Stimulated activated CD8-positive, alpha-beta memory T cell treated with anti-CD3 and anti-CD28 coated beads, Interleukin-12 subunit alpha, Interleukin-12 subunit beta, amount 100 ng/mL, for 4 hours (primary cell): ENCODE measurements around the gene VIT.
"Not testable (repeated sequence)": the region's sequence is repeated elsewhere in the genome, so short reads cannot be mapped to it uniquely, and the experiment has no call there.

ENCODE experiments used
- DNase-seq: peaks from one replicate; pipeline ENCODE4 v3.0.0-alpha.2; 2020; ENCODE audit warnings: low read depth

VIT gene

GRCh38 chr2:36807223-36807886 lies 110.8 kb downstream of the VIT start:
- DNase-seq: no peak

- no peak for DNase-seq
Observed at GRCh38 chr2:36808386-36809068, 112.0 kb downstream of the VIT start.

GRCh38 chr2:36809069-36809445 lies 112.5 kb downstream of the VIT start:
- no peak for DNase-seq

GRCh38 chr2:36811071-36811470 lies 114.6 kb downstream of the VIT start:
- no peak for DNase-seq

- no peak for DNase-seq
Observed at GRCh38 chr2:36812196-36812595, 115.7 kb downstream of the VIT start.

GRCh38 chr2:36818542-36818941 lies 122.0 kb downstream of the VIT start:
- no peak for DNase-seq

- no peak for DNase-seq
Observed at GRCh38 chr2:36819095-36819711, 122.7 kb downstream of the VIT start.

- no peak for DNase-seq
Observed at GRCh38 chr2:36820942-36821605, 124.6 kb downstream of the VIT start.

- no peak for DNase-seq
Observed at GRCh38 chr2:36823862-36824261, 127.4 kb downstream of the VIT start.

- DNase-seq: no peak
Observed at GRCh38 chr2:36824273-36824672, 127.8 kb downstream of the VIT start.

GRCh38 chr2:36824683-36825082 lies 128.2 kb downstream of the VIT start:
- DNase-seq: not testable (repeated sequence)

- DNase-seq: no peak
Observed at GRCh38 chr2:36831185-36831584, 134.7 kb downstream of the VIT start.

GRCh38 chr2:36834203-36834602 lies 137.7 kb downstream of the VIT start:
- DNase-seq: no peak

- DNase-seq: no peak
Observed at GRCh38 chr2:36834731-36835524, 138.4 kb downstream of the VIT start.

GRCh38 chr2:36839976-36840617 lies 143.6 kb downstream of the VIT start:
- no peak for DNase-seq

GRCh38 chr2:36843838-36844237 lies 147.3 kb downstream of the VIT start:
- DNase-seq: no peak

GRCh38 chr2:36849265-36849664 lies 152.8 kb downstream of the VIT start:
- DNase-seq: no peak

GRCh38 chr2:36854241-36854640 lies 157.7 kb downstream of the VIT start:
- no peak for DNase-seq

- no peak for DNase-seq
Observed at GRCh38 chr2:36855429-36855828, 158.9 kb downstream of the VIT start.

- no peak for DNase-seq
Observed at GRCh38 chr2:36857713-36858112, 161.2 kb downstream of the VIT start.

- DNase-seq: no peak
Observed at GRCh38 chr2:36858551-36859365, 162.3 kb downstream of the VIT start.
